ENCODE results near the gene GTPBP4. TPM values are rescaled to one million over a fixed set of nuclear protein-coding genes. Genes with fewer than 3 reads are reported as not detected.

GTPBP4 gene
- total RNA-seq, 1 experiment from 2014 or later = 97.4 TPM

GRCh38 chr10:955820-956217 lies 32.4 kb upstream of the GTPBP4 start:
- Mint-ChIP-seq H3K9me3 (no peaks in the 10 kb centered on the region), H3K36me3 (no peaks in the 10 kb centered on the region), H3K27me3 (ENCODE audit: low read depth) (peaks cover 11% of the 10 kb centered on the region), H3K4me1 (no peaks in the 10 kb centered on the region), H3K27ac (no peak overlapping the region), H3K4me3 (no peak overlapping the region)
- ChIA-PET CTCF (interaction anchor here (1.1 kb wide), 1 partner anchor 31 kb away, joined by 3 read pairs; no protein-coding TSS in a partner anchor), POLR2A (interaction anchor here (0.9 kb wide), 1 partner anchor 32 kb away, joined by 3 read pairs; the partner anchor contains the start of gene GTPBP4)
- ATAC-seq (peak; percentile 79), DNase-seq (ENCODE audit: low spot score) (no peak)
- no peak for TF ChIP-seq CTCF (IDR thresholded peaks at IDR 0.05)
- no peak for TF ChIP-seq ATF3 (CRISPR knock-in tag; conservative IDR thresholded peaks at IDR 0.05)
- TF ChIP-seq GTF2I (CRISPR knock-in tag; conservative IDR thresholded peaks at IDR 0.05) = no peak
- TF ChIP-seq AR (CRISPR knock-in tag; IDR thresholded peaks at IDR 0.05) = no peak

GRCh38 chr10:958106-958505 lies 30.1 kb upstream of the GTPBP4 start:
- Mint-ChIP-seq H3K27ac (no peak overlapping the region), H3K4me1 (no peaks in the 10 kb centered on the region), H3K4me3 (no peak overlapping the region), H3K36me3 (no peaks in the 10 kb centered on the region), H3K9me3 (peaks cover 2% of the 10 kb centered on the region), H3K27me3 (ENCODE audit: low read depth) (peaks cover 11% of the 10 kb centered on the region)
- no peak for ATAC-seq
- no peak for DNase-seq (ENCODE audit: low spot score)
- TF ChIP-seq ESRRA (CRISPR knock-in tag; IDR thresholded peaks at IDR 0.05; ENCODE audit: borderline replicate concordance) = no peak
- TF ChIP-seq ZBTB21 (CRISPR knock-in tag; IDR thresholded peaks at IDR 0.05; ENCODE audit: borderline replicate concordance) = no peak
- TF ChIP-seq ATF1 (CRISPR knock-in tag; IDR thresholded peaks at IDR 0.05) = no peak
- no peak for TF ChIP-seq ZNF512 (CRISPR knock-in tag; IDR thresholded peaks at IDR 0.05; ENCODE audit: borderline replicate concordance)
- TF ChIP-seq AFF4 (CRISPR knock-in tag; IDR thresholded peaks at IDR 0.05; ENCODE audit: borderline replicate concordance) = no peak
- TF ChIP-seq FOXP1 (CRISPR knock-in tag; IDR thresholded peaks at IDR 0.05; ENCODE audit: borderline replicate concordance) = no peak
- TF ChIP-seq EMX1 (CRISPR knock-in tag; IDR thresholded peaks at IDR 0.05) = no peak
- no peak for TF ChIP-seq FOXJ3 (CRISPR knock-in tag; IDR thresholded peaks at IDR 0.05; ENCODE audit: borderline replicate concordance)
- TF ChIP-seq NR2C2 (CRISPR knock-in tag; IDR thresholded peaks at IDR 0.05) = no peak
- TF ChIP-seq ATF3 (CRISPR knock-in tag; conservative IDR thresholded peaks at IDR 0.05) = no peak
- TF ChIP-seq IRF1 (CRISPR knock-in tag; IDR thresholded peaks at IDR 0.05) = no peak
- TF ChIP-seq NR1H2 (CRISPR knock-in tag; IDR thresholded peaks at IDR 0.05) = no peak
- TF ChIP-seq ZNF138 (CRISPR knock-in tag; conservative IDR thresholded peaks at IDR 0.05) = no peak
- TF ChIP-seq GABPB1 (CRISPR knock-in tag; IDR thresholded peaks at IDR 0.05) = no peak
- no peak for TF ChIP-seq RORB (CRISPR knock-in tag; IDR thresholded peaks at IDR 0.05)
- POLR2A ChIA-PET = no interaction called here
- CTCF ChIA-PET = no interaction called here

Data from WTC11 (cell line).